ENCODE measurements around the gene ASZ1.

ASZ1 gene

DNA sequence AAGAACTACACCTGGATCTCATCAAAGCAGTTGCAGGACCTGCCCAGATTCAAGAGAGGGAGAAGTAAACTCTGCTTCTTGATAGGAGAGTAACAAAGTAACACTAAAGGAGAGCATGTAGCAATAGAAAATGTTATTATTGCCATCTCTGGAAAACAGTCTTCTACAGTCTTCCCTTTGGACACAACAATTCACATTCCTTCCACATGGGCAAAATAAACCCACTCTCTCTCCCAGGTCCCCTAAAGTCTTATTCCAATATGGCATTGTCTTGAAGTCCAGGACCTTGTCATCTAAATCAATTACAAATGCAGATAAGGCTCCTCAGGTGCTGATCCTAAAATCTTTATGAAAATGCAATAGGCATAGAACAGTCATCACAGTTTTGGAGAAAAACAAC, 94.1 kb downstream of the ASZ1 start:
- no peak for DNase-seq

DNA sequence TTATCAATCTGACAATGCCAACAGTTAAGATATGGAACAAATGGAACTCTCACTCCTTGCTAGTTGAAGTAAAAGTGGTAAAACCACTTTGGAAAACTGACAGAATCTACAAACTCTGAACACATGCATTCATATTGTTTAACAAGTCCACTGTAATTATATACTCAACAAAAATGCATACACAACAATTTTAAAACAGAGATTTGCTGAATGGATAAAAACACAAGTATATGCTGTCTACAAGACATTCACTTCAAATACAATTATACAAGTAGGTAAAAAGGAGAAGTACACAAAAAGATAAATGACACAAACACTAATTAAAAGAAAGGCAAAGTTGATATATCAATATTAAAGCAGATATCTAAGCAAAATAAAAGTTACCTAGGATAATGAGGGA, 95.3 kb downstream of the ASZ1 start:
- DNase-seq: no peak

DNA sequence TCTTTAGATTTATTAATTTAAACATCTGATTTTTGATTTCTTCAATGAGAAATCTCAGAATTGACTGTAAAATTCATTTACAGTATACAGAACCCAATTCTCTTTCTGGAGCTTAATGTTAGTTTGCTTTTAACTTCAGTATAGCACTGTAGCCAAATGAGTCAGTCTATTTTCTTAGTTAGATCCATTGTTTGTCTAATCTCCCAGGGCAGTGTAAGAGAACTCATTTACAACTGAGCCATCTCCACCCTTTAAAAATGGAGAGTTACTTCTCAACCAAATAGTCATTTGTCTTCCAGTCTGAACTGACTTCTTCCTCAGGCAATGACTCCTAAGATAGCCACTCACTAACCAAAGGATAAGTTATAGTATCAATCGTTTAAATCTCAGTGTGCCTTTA, 101.5 kb downstream of the ASZ1 start:
- no peak for DNase-seq

DNA sequence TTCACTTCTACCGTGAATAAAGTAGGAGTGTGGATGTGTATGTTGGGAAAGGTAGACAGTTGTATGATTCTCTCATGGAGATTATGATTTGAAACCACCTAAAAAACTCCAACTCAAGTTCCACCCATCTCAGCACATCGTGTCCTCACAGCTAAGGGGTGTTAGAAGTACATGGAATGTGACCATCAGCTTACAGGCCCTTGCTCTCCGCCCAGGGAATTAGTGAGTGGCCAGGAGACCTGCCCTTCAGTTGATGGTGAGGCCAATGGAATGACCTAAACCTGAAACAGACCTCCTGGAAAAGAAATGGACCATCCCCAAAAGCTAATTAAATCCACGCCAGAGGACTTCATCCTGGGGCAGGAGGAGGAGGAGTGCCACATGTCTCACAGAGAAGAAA, 102.3 kb downstream of the ASZ1 start:
- peak; percentile 28 for DNase-seq

DNA sequence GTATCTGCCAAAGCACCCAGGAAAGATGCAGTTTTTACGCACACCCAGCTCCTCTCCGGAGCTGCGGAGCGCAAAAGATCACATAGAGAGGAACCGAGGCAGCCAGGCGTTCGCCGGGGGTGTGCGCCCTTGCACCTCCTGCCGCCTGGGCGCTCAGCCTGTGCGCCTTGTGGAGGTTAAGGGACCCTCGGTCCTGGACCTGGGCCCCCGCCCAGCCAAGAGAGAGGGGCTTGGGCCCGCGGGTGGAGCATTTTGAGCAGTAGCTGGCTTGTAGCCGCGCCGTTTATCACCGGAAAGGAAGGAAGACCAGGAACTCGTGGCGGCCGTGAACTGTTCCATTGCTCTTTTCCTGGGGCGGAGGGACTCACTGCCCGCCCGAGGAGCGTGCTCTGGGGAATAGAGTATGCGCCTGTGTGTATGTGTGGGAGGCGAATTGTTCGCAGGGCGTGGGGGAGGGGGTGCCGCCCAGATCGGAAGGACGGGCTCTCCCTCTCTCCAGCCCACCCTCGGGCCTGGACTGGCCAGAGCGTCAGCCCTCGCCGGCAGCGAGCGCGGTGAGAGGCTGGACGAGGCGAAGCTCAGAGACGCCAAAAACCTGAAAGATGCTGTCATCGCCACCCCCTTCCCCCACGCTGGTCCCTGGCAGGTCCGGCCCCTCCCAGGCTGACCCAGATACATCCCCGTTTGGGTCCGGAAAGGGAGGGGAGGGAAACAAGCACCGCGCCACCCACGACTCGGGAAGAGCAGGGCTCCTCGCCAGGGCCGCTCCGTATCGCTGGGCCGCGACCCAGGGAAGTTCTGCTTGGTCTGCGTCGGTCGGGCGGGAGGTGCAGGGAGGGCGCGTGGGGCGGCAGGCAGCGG, 103.2 kb downstream of the ASZ1 start:
- peak; percentile 60 for DNase-seq

DNA sequence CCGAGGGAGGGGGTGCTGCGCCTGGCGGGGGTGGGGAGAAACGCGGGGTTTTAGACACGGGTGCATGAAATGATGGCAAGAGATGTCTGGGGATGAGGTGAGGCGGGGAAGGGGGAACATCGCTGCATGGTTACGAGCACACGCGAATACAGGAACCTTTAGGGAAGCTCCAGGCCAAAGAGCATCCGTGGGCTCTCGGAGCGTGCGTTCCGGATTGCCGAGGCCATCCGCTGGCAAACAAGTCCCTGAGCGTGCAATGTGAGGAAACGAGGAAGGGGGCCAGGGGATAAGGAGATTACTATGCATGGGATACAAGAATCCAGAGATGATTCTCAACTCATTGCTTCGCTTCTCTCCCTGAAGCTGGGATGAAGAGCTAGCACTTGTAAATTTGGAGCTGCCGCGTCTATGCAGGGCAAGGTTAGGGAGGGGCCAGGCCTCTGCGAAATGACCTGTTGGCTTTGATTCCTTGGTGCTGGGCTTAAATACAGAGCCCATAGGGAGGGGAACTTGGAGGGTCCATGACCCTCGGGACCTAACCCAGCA, 103.9 kb downstream of the ASZ1 start:
- DNase-seq: peak; percentile 18

DNA sequence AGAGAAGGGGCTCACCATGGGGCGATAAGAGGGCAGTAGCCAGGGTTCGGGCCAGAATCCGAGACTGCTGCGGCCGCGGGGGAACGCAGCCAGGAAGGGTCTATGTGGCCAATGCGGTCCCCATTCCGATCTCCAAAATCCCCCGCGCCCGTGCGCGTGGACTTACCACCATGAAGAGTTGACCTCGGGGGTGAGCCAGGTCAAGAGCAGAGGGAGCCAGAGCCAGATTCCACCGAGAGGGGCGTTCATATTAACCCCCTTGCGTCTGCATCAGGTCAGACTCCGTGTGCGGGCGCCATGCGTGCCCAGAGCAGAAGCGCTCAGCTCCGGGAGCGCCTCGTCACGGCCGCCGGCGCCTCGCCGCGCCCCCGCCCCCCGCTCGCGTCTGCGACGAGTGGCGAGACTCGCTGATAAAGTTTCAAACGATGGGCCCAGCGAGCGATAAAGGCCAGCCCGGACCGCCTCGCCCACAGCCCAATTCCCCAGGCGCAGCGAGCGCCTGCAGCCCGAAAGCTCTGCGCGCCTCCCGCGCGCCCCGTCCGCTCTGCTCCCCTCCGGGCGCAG, 104.5 kb downstream of the ASZ1 start, which contains the start of gene WNT2:
Gene WNT2, minus strand, starts transcription at position 318 of the 564 bp plus-strand sequence. Its CDS starts 69 bp downstream, at position 249.
- DNase-seq: peak; percentile 14

DNA sequence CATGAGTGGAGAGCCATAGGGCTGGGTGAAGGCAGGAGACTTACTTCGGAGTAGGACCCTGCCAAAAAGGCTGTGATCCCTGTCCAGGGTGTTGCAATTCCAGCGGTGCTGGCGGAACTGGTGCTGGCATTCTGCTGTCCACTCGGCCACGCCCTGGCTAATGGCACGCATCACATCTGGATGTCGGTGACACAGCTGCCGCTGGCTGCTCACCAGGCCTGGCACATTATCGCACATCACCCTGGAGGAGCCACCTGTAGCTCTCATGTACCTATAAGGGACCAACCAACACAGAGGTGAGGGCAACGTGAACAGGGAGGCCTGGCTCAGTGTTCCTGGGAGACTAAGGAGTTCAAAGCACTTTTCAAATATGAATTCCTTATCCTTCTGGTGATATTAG, 106.8 kb downstream of the ASZ1 start:
- DNase-seq: no peak

DNA sequence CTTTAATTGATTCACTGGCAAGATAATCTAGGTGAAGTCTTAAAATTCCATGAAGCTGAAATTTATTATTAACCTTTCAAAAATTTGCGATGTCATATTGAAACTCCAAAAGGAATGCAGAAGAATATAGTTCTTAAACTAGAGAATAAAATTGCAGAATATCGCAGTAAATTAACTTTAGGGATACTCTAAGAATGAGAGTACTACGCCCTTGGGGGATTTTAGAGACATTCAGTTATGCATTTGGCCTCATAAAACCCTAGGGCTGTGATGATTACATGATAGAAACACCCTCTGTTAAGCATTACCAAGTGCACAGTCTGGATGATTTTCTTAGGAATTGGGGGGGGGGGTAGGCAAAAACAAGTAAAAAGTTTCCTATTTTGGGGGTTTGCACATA, 108.1 kb downstream of the ASZ1 start:
- no peak for DNase-seq

DNA sequence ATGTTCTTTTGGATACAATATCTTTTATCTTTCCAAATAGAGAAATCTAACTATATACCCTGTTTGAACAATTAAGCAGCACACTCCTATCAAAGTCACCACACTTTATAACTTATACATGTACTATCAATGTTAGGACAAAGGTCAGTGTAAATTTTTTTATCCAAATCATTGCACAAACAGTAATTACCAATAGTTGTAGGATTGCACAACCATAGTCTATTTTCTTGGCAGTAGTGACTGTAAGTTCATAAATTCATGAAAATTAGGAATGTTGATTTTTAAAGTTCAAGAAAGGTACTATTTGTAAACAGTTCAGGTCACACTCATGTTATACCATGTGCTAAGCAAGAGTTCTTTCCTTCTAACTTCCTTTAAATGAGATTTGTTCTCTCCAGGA, 113.7 kb downstream of the ASZ1 start:
- no peak for DNase-seq
